GM12874 (cell line): ENCODE results near the gene MEPE.

Experiments
- CTCF ChIP-seq: IDR thresholded peaks from 2 replicates; pipeline ENCODE4 v1.5.1; 2011; ENCODE audit warnings: low read depth, mild to moderate bottlenecking, control low read depth, low read length, moderate library complexity; ENCODE audit not compliant: insufficient read depth

Gene MEPE

GRCh38 chr4:87805971-87806370, 26.8 kb upstream of the MEPE start:
- TF ChIP-seq CTCF, result no peak

GRCh38 chr4:87806520-87806919, 26.2 kb upstream of the MEPE start:
- no peak for TF ChIP-seq CTCF

GRCh38 chr4:87807402-87807801, 25.4 kb upstream of the MEPE start:
- no peak for TF ChIP-seq CTCF

- TF ChIP-seq CTCF, result no peak
These were observed 20.8 kb upstream of the MEPE start for GRCh38 chr4:87811977-87812376.

GRCh38 chr4:87819281-87819919, 13.4 kb upstream of the MEPE start:
- TF ChIP-seq CTCF, result no peak

GRCh38 chr4:87823200-87823599, 9.6 kb upstream of the MEPE start:
- no peak for TF ChIP-seq CTCF

GRCh38 chr4:87823724-87824123, 9.0 kb upstream of the MEPE start:
- no peak for TF ChIP-seq CTCF

- TF ChIP-seq CTCF, result no peak
These were observed 8.4 kb upstream of the MEPE start for GRCh38 chr4:87824352-87824751.
